ENCODE results near the gene AAGAB.
"Not testable (repeated sequence)": the region's sequence is repeated elsewhere in the genome, so short reads cannot be mapped to it uniquely, and the experiment has no call there.

GRCh38 chr15:67246606-67247005, 7.9 kb downstream of the AAGAB start:
- TF ChIP-seq EZH2 (IDR thresholded peaks at IDR 0.05; ENCODE audit: borderline replicate concordance, insufficient read depth, low read depth, low read length, poor library complexity, severe bottlenecking); CTCF (IDR thresholded peaks at IDR 0.05): not testable (repeated sequence)

Measured in B cell (primary cell).